K562 treated with DMSO at 1 percent for 48 hours (cell line): ENCODE results near the gene MARVELD1. TPM values are rescaled to one million over a fixed set of nuclear protein-coding genes. Genes with fewer than 3 reads are reported as not detected.

Experiments used
- total RNA-seq: library from RNA; unstranded; fragments of 300-600 nt; gene quantifications from 2 replicates; pipeline ENCODE4 v1.2.3, GENCODE V29; 2022; ENCODE audit warnings: low replicate concordance; ENCODE audit errors: extremely low read depth

Gene MARVELD1
- total RNA-seq, result not detected in 2 replicates

GRCh38 chr10:97713339-97713825 lies at the start of gene MARVELD1:
Gene MARVELD1, plus strand, starts transcription at chr10:97713730. Its CDS starts 147 bp downstream, at chr10:97713877.

GRCh38 chr10:97686962-97687784 lies 26.4 kb upstream of the MARVELD1 start, which contains the start of gene AVPI1:
Gene AVPI1, minus strand, starts transcription at chr10:97687241. Its CDS starts 7,336 bp downstream, at chr10:97679905.

GRCh38 chr10:97736902-97737769 lies 23.6 kb downstream of the MARVELD1 start, which contains the start of gene ZFYVE27:
Gene ZFYVE27, plus strand, starts transcription at chr10:97737128. Its CDS starts 1,350 bp downstream, at chr10:97738478.

Other genes starting within 250 kb of the MARVELD1 start
- not detected in 2 replicates for gene MMS19, start 215.3 kb upstream of the MARVELD1 start, total RNA-seq
- gene UBTD1, start 214.8 kb upstream of the MARVELD1 start, total RNA-seq, result not detected in 2 replicates
- gene ANKRD2, start 141.0 kb upstream of the MARVELD1 start, total RNA-seq, result not detected in 2 replicates
- gene HOGA1, start 129.3 kb upstream of the MARVELD1 start, total RNA-seq, result not detected in 2 replicates
- not detected in 2 replicates for gene C10orf62, start 124.0 kb upstream of the MARVELD1 start, total RNA-seq
- not detected in 2 replicates for gene MORN4, start 80.2 kb upstream of the MARVELD1 start, total RNA-seq
- not detected in 2 replicates for gene PI4K2A, start 73.1 kb upstream of the MARVELD1 start, total RNA-seq
- not detected in 2 replicates for gene AVPI1, start 26.5 kb upstream of the MARVELD1 start, total RNA-seq
- not detected in 2 replicates for gene ZFYVE27, start 23.4 kb downstream of the MARVELD1 start, total RNA-seq
- gene SFRP5, start 58.3 kb downstream of the MARVELD1 start, total RNA-seq, result not detected in 2 replicates
- gene GOLGA7B, start 136.1 kb downstream of the MARVELD1 start, total RNA-seq, result not detected in 2 replicates